Measurements from ENCODE around the gene CXADR.

CXADR gene

DNA sequence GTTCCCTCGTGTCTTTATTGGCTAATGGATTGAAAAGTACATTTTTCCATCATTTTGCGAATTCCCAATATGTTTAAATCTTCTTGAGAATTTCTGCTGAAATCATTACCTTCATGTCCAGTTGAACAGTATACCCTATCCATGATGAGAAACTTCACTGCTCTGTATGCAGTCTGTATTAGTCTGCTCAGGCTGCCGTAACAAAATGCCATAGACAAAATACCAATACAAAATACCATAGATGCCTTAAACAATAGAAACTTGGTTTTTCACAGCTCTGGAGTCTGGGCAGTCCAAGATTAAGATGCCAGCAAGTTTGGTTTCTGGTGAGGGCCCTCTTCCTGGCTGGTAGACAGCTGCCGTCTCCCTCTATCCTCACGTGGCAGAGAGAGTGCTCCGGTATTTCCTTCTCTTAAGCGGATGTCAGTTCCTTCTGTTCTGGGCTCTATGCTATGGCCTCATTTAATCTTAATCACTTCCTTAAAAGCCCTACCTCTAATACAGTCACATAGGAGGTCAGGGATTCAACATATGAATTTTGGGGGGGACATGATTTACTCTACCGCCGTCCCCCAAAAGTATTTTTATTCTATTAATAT lies 27.0 kb downstream of the CXADR start:
- no peak for DNase-seq (ENCODE audit: low read depth in 3 of 3)

DNA sequence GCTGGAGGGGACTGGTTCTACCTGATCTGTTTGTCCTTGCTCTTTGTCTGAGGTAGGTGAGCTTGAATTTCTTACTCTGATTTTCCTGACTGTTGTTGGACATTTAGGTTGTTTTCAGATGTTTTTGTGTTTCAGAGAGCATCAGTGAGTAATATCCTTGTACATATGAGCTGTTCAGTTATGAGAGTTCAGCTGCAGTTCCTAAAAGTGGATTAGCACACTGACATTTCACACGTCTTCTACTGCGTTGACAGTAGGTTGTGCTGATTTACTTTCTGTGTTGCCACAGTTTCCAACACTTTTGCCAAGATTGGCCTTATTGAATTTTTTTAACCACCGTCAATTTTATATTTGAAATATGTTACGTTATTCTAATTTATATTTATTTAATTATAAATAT lies 27.7 kb downstream of the CXADR start:
- no peak for DNase-seq (ENCODE audit: low read depth in 3 of 3)

DNA sequence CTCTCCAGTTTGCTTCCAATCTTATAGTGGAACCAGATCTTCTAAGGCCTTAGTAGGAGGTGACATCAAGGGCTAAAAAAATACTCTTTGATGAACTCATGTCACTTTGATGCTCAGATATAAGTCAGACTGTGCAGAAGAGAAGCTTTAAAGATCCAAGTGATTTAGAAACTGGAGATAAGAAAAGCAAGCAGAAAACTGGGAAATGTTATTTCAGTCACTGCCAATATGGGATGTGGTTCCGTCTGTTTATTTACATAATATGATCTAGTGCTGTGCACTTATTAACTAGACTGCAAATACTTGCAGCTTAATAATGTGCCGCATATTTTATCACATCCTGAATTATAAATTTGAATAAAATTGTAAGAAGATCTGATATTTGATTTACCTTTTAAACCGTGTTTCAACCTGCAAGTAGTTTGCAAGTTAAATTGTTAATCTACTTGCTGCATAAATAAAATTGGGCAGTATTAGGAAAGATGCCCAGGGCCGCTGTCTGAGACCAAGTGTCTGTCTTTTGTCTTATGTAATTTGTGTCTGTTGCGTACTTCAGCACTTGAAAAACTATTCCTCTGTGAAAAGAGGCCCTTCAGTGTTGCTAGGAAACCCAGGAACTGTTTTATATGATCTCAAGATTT lies 29.6 kb downstream of the CXADR start:
- no peak for DNase-seq (ENCODE audit: low read depth in 3 of 3)

DNA sequence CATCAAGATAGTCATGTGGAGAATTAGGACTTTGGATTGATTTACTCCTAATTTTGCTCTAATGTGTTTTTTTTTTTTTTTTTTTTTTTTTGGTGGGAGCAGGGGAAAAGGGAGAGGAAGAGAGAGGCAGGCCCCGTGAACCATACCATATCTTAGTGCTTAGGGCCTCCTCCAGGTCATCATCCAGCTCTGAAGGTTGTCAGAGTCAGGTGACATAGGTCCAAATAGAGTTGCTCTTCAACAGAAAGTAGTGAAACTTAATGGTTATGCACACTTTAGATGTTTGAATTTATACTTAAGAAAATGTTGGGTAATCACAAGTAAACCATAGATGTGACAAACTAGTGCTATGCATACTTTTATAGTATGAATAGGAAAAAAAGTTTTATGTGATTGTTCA lies 32.2 kb downstream of the CXADR start:
- no peak for DNase-seq (ENCODE audit: low read depth in 3 of 3)

DNA sequence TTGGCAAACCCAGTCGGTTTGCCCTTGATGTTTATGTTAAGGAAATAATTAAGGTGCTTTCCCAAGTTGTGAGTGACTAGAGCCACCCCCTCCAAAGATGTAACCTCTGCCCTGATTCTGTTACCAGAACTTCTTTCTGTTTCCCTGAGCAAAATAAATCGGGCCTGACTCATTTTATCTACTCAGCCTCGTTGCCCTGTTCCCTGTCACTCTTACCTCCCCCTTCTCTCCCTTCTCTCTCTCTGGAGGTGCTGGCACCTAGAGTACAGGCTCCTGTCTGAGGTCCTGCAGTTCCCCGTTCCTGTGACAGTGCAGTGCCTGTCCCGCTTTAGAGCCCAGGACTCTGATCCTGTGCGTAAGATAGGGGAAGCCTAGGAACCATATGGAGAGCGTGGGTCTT lies 35.4 kb downstream of the CXADR start:
- DNase-seq (ENCODE audit: low read depth in 3 of 3), result no peak

DNA sequence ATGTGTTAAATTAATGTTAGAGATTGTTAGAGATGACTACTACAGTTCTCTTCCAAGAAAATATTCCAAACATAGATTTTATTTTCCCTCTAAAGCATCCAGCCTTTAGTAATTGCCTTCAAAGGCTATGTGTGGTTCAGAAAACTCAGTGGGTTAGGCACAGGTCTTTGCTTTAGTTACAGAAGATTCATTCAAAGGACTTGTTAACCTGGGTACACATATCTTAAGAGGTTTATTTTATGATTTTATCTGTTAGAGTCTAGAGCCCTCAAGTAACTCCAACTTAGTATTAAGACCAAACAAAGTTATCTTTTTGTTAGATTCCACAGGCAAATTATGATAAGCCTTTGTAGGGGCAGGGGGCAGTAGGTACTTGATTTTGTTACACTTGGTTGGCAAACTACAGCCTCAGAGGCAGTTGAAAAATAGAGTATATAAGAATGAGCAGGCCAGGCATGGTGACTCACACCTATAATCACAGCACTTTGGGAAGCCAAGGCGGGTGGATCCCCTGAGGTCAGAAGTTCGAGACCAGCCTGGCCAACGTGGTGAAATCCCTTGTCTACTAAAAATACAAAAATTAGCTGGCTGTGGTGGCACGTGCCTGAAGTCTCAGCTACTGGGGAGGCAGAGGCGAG lies 37.9 kb downstream of the CXADR start:
- DNase-seq (ENCODE audit: low read depth in 3 of 3), result no peak

DNA sequence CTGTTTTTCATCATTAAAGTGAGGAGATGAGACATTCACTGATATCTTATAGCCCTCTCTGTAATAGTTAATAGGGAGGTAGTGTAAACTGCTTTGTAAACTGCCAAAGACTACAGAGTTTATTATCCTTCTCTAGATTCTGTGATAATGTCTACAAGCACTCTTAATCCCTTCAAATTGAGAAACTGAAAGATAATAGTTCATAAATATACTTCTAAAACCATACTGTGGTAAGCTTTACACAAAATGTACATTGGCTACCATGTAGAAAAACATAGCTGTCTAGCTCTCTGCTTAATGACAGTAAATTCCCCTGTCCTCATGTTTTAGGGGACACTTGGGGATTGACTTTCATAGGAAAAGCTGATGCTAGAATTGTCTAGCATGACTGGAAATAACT lies 39.6 kb downstream of the CXADR start:
- no peak for DNase-seq (ENCODE audit: low read depth in 3 of 3)

DNA sequence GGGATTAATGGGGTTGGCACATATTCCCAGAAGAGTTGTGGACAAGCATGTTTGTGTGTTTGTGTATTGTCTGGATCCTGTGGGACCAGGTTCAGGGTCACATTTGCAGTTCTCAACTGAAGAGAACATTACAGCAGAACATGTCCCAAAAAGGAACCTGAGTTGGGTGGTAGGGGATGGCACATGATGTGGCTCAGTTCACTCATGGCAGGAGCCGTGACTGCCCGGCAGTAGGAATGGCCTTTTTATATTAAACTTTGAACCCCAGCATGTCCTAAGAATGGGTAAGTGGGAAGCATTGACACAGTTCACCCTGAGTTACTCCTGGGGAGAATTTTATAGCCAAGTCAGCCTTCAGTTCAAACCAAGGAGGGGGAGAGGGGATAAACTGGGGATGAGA lies 41.3 kb downstream of the CXADR start:
- DNase-seq (ENCODE audit: low read depth in 3 of 3), result no peak

DNA sequence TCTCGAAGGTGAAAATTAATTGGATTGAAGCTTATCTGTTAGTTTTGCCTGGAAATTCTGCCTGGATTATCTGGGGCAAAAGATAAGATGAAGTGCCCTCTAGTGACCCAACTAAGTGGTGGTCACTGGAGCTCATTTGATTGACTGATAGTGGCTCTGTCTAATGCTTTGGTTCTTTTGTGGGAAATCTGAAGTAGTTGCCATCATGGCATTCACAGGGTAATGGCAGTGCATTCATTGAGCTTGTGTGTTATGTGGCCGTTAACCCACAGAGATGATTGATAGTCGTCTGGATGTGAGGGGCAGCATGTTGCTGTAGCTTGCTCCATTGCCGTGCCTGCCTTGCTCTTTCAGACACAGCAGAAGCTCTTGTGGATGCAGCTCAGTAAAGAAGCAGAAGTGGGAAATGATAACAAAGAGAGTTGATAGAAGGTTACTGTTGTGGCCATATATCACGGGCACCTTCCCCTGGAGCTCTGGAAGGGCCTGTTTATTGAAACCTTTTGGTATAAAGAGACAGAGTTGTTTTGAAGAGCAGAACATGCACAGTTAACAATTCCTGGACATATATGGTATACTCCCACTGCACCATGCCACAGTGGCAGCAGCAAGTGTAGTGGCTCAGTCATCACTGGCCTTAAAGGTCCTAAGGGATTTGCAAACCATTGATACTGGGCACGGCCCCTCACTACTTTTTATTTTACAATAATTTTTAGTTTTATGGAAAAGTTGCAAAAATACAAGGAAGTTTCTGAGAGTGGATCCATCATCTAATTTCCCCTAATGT lies 42.0 kb downstream of the CXADR start:
- DNase-seq (ENCODE audit: low read depth in 3 of 3), result no peak

DNA sequence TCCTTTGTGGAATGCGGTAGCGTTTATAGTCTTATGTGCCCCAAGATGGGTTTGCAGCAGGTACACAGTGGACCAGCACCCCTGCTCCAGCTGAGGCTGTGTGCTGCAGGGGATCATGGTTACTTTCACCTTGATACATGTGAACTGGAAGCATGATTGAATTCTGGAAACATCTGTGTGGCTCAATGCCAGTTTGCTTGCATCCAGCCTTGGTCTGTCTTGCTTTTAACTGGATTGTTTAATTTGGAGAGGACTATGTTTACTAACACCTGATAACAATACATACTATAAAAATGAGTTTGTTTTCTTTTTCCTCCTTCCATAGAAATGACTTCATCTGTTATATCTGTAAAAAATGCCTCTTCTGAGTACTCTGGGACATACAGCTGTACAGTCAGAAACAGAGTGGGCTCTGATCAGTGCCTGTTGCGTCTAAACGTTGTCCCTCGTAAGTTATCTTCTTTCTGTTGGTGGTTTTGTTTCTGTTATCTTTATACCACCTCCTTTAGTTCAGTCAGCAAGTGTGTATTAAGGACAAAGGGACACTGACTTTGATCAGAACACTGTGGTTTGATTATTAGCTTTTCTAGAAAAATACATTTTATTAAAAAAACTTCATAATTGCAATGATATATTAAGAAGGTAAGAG lies 47.7 kb downstream of the CXADR start:
- no peak for DNase-seq (ENCODE audit: low read depth in 3 of 3)

DNA sequence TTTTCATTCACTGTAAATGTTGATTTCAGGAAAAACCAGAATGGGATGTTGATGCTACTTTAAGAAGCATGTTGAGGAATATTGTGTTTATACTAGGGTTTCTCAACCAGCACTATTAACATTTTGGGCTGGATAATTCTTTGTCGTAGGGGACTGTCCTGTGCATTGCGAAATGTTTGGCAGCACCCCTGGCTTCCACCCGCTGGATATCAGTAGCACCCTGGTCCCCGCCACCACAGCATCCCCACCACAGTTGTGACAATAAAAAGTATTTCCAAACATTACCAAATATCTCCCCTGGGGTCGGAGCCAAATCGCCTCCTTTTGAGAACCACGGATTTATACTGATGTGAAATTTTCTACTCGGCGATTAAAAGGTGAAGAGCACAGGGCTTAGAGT lies 57.9 kb downstream of the CXADR start:
- no peak for DNase-seq (ENCODE audit: low read depth in 3 of 3)

DNA sequence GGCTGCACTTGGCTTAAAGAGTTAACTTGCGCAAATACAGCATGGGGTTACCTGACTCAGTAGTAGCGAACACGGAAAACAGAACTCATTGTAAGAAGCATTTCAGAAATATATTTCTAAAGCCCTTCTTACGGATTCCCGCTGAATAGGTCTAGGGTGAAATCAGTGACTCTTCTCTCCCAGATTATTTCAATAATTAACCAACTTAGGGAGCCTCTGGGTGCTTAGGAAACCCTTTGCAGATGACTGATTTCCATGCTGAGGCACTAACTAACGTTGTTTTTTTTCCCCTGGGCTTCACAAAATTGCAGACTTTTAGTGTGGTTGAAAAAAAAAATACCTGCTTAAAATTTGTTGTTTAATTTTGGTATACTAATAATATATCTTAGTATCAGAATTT lies 59.6 kb downstream of the CXADR start:
- no peak for DNase-seq (ENCODE audit: low read depth in 3 of 3)

DNA sequence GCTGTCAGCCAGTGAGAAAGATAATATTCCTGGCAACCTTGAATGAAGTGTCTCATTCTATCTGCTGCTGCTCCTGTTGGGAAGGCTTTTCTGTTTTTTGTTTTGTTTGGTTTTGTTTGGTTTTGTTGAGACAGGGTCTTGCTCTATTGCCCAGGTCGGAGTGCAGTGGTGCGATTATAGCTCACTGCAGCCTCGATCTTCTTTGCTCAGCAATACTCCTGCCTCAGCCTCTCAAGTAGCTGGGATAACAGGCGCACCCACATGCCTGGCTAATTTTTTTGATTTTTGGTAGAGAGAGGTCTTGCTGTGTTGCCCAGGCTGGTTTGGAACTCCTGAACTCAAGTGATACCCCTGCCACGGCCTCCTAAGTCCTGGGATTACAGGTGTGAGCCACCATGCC lies 62.2 kb downstream of the CXADR start:
- no peak for DNase-seq (ENCODE audit: low read depth in 3 of 3)

DNA sequence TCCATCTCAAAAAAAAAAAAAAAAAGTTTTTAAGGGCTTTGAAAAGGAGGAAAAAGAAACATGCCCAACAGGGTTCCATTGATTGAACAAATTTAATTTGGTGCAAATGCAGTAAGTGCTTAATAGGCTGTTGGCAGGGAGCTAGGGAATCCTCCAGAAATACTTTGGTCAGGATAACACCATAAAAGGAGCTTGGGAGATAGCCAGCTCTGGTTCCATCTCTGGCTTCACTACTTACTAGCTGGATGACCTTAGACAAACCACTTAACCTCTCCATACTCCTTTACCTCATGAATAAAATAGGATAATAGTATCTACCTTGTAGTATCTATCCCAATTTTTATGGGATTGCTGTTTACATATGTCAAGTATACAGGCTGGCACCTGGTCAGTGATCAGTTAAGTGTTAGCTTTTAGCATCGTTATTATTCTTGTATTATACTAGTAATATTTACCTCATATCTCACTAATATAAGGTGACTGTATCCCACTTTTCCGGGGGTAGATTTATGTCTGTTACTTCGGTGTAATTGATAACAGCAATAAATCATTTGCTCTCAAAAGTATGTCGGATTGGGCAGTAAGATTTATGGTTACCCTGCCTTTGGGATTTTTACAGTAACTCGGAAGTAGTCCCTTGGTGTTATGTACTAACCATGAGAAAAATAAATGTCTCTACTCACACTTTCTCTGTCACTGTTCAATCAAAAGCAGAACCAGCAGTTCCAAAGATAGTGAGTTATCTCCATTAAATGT lies 63.4 kb downstream of the CXADR start:
- DNase-seq (ENCODE audit: low read depth in 3 of 3), result no peak

DNA sequence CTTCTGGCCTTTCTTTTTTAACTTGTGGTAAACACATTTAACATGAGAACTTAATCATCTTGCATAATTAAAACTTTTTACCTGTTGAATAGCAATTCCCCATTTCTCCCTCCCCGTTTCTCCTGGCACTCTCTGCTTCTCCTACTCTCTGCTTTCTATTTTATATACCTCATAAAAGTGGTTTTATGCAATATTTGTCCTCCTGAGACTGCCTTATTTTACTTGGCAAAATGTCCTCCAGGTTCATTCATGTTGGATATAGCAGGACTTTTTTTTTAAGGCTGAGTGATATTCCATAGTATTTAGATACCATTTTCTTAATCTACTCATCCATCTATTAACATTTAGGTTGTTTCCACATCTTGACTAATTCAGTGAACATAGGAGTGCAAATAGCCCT lies 64.9 kb downstream of the CXADR start:
- DNase-seq (ENCODE audit: low read depth in 3 of 3), result no peak

DNA sequence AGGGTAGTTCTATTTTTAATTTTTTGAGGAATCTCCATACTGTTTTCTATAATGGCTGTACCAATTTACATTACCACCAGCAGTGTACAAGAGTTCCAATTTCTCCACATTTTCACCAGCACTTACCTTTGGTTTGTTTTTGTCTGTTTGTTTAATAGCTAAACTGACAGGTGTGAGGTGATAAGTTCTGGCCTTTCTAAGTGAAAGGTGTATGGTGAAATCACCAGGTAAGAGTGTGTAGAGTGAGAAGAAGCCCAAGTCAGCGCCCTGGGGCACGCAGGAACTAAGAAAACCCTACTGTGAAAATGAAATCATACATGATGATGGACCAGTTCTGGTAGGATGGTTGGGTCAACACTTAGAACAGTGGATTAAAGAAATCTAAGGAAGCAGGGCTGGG lies 65.3 kb downstream of the CXADR start:
- no peak for DNase-seq (ENCODE audit: low read depth in 3 of 3)

DNA sequence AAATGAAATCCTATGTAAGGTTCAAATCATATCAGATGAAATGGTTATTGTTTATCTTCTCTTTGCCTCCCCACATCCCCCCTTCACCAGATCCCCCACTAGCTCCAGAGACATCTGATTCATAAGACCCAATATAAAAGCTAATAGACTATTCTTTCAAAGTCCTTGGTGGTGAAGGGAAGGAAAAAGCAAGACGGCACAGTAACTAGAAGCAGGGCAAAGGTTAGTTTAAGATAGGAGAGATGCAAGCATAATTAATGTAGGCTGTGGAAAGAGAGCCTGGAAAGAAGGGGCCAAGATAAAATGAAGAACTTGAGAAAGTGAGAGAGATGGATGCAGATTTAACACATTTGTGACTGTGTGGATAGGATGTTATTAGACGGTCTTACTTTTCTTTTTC lies 66.0 kb downstream of the CXADR start:
- no peak for DNase-seq (ENCODE audit: low read depth in 3 of 3)

DNA sequence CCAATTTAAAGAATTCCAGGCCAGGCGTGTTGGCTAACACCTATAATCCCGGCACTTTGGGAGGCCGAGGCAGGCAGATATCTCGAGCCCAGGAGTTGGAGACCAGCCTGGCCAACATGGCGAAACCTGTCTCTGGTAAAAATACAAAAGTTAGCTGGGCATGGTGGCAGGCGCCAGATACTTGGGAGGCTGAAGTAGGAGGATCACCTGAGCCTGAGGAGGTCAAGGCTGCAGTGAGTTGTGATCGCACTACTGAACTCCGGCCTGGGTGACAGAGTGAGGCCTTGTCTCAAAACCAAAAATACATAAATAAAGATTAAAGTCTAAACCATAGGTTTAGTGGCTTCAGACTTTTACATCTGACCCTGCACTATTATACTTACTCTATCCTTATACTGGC lies 67.5 kb downstream of the CXADR start:
- DNase-seq (ENCODE audit: low read depth in 3 of 3), result no peak

DNA sequence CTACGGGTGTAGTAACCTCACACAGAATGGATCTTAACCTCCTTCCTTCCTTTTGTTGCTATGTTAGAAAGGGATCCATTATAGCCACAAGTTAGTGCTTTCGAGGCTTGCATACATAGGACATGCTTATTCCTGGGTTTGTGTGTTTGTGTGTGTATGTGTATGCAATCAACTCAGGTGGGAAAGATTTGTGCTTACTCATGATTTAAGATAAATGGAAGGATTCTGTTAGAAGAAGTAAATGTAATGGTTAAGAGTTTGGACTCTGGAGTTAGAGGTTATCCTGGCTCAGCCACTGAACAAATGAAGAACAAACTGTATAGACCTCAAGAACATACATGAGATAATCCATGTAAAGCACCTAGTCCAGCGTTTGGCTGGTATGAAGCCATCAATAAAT lies 71.1 kb downstream of the CXADR start:
- no peak for DNase-seq (ENCODE audit: low read depth in 3 of 3)

DNA sequence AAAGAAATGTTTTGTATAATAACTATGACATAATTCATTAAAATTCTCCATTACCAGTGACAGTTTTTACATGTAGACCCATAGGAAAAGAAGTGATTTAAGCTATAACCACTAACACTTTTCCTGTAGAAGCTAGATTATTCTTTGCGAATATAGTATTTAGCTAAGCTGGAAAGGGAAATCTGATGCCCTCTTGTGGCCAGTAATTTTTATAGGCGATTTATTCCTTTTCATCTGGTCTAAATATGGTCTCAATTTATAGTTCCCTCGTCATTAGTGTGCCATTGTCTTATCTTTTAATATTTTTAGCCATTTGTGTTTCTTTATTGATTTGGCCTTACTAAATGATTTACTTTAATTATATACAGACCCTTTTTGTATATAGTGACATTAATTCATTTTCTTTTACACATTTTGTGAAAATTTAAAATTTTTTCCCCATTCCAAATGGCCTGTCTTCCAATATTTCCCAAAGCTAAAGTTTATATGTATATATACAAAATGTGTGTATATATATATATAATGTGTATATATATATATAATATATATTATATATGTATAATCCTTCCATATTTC lies 73.1 kb downstream of the CXADR start:
- no peak for DNase-seq (ENCODE audit: low read depth in 3 of 3)

DNA sequence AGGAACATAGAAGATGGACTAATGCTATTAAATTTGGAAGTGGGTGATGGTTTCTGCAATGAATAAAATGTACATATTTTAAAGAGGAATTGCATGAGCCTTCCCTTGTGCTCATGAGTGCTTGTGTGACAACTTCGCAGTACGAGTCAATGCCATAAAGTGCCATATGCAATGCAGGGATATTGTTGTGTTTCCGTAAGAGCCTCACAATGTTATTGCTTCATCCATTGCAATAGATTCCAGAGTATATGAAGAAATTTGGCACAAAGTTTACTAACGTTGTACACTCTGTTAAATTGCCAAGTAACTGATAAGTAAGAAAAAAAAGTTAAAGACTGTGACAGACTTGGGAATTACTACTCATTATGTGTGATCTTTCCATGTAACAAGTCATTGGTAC lies 77.6 kb downstream of the CXADR start:
- DNase-seq (ENCODE audit: low read depth in 3 of 3), result no peak
